Stimulated activated CD8-positive, alpha-beta memory T cell treated with anti-CD3 and anti-CD28 coated beads, Interleukin-15, amount 100 ng/mL, for 48 hours (primary cell): ENCODE measurements around the gene ADCY5.

Experiments
- DNase-seq, 2 donors: peaks; one replicate each; pipeline ENCODE4 v3.0.0-alpha.2; 2020; ENCODE audit warnings: low read depth in 2 of 2

The ADCY5 gene

GRCh38 chr3:123458255-123458654 lies 9.4 kb upstream of the ADCY5 start:
- no peak for DNase-seq

DNA sequence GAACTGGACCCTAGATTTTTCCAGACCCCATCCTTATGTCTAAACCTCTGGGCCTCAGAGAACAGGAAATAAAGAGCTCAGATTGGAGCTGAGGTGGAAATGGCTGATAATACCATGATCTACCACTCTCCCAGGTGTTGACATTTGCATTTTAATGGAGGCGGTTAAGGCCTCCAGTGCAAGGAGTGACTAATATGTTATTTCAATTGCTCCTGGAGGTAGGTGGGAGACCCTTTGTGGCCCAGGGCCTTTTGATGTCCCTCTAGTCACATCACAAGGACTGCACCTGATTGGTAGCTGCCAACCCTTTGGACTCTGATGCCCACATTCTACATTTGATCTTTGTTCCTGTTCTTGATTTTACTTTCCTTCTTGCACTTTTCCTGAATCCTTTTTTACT lies 9.0 kb upstream of the ADCY5 start:
- DNase-seq: no peak

DNA sequence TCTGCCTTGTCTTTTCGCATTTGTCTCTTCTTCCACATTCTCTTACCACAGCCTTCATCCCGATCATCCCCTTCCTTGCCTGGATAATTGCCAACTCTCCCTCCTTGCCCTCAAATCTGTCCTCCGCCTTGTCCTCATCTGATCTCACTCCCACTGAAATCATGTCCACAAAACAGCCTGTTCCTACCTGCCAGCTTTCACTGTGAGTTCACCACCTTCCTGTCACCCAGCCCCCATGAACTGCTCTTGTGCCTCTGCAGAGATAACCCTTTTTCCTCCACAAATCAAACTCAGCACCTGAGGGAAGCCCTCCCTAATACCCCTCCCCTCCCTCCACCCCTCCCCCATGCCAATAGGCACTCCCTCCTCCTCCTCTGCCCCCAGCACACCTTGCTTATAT lies 4.8 kb upstream of the ADCY5 start:
- DNase-seq: no peak

GRCh38 chr3:123451186-123451585 lies 2.3 kb upstream of the ADCY5 start:
- no peak for DNase-seq

GRCh38 chr3:123449997-123450604 lies 1.2 kb upstream of the ADCY5 start:
- no peak for DNase-seq

GRCh38 chr3:123449102-123449996 lies 459 bp upstream of the ADCY5 start:
- DNase-seq: no peak

- DNase-seq: peak; percentile 15 to 19
Observed at GRCh38 chr3:123447749-123448517, 957 bp downstream of the ADCY5 start.

DNA sequence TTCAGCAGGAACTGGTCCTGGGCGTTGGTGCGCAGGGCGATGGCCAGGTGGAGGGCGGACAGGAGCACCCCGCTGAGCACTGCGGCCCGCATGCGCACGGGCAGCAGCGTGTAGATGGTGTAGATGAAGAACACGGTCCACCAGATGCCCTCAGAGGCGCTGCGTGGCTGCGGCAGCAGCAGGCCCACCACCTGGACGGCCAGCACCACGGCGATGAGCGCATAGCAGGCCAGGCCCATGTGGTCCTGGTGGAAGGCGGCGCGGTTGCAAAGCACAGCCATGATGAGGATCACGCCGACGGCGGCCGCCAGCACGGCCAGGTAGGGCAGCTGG lies 1.5 kb downstream of the ADCY5 start:
- DNase-seq: no peak

DNA sequence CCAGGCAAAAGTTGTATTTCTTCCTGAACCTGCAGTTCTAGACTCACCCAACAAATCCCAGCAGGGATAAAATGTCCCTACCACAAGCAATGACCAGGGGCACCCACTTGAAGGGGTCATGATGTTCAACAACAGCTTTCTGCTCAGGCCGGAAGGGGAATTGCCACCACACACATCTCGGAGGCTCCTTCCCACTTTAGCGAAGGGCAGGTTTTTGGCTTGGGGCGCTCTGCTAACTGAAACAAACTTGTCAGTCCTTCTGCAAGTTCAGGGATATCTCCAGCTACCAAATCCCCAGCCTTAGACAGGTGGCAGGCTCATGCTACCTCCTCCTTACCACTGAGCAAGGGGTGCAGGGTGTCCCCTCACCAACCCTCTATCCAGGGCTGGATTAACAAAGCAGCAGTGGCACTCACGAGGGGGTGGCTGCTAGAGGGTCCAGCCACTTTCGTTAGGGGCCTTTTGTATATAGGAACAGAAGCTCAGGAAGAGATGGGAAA lies 2.2 kb downstream of the ADCY5 start:
- DNase-seq: no peak

DNA sequence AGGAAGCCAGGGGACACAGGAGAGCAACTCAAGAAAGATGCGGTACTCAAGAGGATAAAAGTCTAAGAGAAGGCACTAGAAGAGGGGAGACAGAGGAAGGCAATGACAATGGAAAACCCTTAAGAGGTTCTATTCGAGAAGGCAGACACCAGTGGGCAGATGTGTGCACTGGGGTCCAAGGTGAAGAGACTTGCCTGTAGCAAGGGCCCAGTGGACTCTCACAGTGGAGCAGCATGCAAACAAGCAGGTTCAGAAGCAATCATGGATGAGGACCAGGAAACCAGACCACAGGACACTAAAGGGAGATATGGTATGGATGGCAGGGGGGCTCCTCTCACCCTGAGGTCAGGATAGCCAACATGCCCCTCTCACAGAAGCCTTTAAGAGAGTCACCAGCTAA lies 2.7 kb downstream of the ADCY5 start:
- DNase-seq: no peak

DNA sequence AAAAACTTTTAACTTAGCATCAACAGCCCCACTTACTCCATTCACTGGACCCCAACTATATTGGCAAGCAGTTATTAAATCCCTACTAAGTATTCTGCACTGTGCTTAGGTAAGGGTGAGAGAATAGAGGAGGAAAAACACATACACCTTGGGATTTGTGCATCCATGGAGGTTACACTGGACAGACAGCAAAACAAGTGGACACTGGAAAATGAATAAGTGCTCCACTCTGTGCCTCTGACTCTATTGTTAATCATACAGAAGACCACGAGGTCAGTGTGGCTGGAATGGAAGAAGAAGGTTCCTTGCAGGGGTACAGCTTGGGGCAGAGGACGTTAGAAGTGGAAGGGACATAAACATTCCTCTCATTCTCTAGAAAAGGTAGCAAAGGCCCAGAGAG lies 3.2 kb downstream of the ADCY5 start:
- no peak for DNase-seq

DNA sequence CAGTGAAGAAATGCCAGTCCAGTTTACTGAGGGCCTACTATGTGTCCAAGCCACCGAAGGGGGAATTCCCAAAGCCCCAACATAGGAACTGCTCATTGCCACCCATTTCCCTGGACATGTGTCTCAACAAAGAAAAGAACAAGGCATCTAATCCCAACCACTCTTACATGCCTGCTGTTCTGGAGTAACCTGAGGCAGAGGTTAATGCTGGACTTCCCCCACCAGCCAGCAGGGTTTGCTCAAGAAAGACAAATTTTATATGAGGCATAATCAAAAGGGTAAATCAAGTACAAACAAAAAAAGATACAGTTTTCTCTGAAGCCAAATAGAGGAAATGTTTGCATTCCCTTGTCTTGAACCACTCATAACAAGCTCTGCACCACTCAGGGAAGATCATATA lies 4.1 kb downstream of the ADCY5 start:
- DNase-seq: no peak

- DNase-seq: no peak
Observed at GRCh38 chr3:123444023-123444422, 4.9 kb downstream of the ADCY5 start.

GRCh38 chr3:123442908-123443307 lies 6.0 kb downstream of the ADCY5 start:
- DNase-seq: no peak

DNA sequence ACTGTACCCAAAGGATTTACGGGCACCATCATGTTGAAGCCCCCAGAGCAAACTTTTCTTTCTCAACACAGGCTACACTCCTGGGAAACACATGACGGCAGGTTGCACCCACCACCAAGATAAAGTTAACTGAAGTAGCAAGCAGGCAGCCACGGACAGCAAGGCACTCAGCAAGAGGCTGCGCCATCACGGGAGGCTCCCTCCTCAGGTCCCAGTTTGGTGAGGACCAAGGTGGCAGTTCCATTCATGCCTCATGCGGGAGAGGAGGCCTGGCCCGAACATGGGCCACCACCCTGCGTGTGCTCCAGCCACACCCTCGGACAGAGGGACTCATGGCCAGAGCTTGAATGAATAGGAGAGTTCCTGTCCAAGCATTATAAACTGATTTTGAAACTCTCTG lies 6.8 kb downstream of the ADCY5 start:
- no peak for DNase-seq

DNA sequence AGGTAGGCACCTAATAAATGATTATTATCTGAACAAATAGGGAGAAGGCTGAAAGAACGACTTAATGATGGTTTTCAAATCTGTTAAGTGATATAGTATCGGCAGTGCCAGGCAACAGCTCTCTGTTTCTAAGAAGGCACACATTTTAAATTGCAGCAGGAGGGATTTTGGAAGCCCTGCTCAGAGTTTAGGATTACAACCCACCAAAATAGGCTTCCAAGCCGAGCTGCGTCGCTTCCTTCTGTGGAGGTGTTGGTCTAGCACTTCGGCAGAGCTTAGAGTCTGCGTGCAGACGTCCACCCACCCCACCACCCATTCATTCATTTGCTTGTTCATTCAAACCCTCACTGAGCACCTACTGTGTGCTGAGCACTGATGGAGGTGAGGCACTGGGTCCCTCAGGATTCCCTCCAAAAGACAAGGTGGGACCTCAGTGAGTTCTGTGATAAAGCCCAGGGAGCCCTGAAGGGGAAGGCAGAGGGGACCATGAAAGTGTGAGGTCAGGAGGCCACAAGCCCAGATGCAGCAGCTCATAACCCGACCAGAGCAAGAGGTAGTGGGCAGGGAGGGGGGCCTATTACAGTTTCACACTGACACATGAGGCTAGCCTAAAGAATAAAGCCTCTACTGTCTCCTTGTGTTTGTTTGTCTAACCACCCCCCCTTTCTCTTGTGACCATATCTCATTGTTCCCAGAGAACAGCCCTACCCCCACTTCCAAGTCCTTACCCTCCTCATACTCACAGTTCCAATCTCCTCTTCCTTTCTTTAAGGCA lies 8.9 kb downstream of the ADCY5 start:
- DNase-seq: no peak

DNA sequence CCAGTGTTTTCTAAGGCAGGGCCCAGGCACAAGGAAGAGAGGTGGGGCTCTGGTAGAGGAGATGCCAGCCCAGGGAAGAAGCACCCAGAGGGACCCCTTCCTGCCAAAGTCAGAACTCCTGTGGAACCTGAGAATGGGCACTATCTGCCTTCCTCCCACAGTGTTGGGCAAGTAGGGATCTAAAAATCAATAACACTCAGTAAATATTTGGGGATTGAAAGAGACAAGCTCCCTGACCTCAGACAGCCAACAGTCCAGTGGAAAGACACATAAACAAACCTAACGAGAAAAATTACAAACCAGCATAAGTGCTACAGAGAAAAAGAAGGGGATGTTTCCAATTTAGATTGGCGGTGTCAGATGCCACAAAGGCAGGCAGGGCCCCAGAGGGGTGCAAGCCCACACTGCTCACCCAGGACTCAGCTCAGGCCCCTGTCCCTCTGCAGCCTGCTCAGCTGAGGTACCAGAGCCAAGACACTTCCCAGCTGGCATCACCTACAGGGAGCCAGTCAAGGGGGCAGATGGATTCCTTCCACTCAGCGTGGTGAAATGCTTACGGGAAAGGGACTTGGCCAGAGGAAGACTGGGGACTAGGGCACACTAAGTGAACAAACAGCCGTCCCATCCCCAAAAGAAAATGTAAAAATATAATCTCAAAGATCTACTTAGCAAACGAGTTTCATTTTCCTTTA lies 15.9 kb downstream of the ADCY5 start:
- DNase-seq: no peak

DNA sequence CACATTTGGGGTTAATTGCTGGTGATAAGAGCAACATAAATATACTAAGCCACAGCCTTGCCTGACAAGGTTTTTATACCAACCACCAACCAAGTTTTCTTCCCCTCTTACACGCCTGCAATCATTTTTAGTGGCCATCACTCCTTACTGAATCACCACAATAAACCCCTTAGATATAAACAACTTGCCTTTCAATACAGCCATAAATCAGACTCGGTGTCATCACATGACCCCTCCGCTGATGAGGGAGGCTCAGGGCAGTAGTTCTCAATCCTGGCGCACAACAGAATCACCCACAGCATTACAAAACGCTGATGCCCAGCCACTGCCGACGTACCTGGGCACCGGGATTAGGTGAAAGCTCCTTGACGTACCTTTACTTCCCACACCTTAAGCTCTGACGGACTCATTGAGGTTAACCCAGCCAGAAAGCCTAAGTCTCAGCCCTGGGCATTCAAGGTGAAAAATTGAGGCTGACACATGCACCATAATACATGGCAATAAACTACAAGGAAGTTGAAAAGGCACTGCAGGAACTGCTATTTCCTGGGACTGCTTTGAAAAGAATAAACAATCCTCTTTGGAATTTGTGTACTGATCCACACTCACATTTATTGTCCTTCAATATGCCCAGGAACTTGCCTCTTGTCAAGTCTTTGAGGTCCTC lies 17.1 kb downstream of the ADCY5 start:
- DNase-seq: no peak

DNA sequence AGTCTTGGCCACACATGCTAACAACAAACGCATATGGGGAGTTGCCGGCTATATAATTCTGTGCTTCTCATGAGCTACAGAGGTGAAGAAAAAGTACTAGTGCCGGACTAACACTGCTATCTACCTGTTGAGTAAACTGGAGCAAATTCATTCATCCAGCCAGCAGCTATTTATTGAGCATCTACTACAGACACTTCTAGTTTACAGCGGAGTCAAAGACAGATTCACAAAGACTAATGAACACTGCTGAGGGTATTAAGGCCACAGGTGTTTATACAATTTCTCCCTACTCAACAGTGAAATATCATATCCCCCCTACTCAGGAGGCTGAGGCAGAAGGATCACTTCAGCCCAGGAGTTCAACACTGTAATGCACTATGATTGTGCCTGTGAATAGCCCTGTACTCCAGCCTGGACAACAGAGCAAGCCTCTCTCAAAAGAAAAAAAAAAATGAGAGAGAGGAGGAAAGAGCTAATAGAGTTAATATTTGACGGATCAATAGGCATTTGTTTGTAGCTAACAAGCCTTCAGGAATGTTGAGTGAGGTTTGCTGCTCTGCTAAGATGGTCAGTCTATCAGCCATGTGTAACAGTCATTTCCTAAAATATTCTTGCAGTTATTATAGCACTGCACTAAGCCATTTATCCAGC lies 17.8 kb downstream of the ADCY5 start:
- no peak for DNase-seq

DNA sequence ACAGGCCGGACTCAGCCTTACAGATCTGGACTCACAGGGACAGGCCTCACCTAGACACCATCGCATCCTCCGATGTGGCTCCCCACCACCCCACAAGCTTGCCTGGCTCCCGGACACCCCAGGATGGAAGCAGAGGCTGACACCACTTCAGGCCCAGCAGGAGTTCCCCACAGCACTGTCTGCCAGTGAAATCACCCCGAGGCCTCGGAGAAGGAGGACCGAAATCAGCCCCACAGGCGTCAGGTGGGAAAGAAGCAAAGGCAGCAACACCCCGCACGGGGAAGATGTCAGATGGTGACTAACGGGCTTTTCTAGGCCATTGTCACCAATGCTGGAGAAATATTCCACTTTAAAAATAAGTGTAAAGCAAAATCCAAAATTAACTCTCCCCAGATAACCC lies 18.6 kb downstream of the ADCY5 start:
- no peak for DNase-seq
